HG03025 (cell line): Measurements from ENCODE around the gene SETD7.
"Not testable (repeated sequence)": the region's sequence is repeated elsewhere in the genome, so short reads cannot be mapped to it uniquely, and the experiment has no call there.

Experiments
- ATAC-seq: cut with Tn5 transposase; IDR thresholded peaks from one replicate; pipeline ENCODE4 v1.9.1; 2021; ENCODE audit warnings: mild to moderate bottlenecking, moderate library complexity; ENCODE audit not compliant: unreplicated experiment, low FRiP score

SETD7 gene

GRCh38 chr4:139476363-139476762 lies 79.7 kb downstream of the SETD7 start:
- ATAC-seq = no peak

- ATAC-seq = no peak
Observed at GRCh38 chr4:139472852-139473251, 83.2 kb downstream of the SETD7 start.

- no peak for ATAC-seq
Observed at GRCh38 chr4:139470997-139471665, 84.9 kb downstream of the SETD7 start.

GRCh38 chr4:139470295-139470694 lies 85.7 kb downstream of the SETD7 start:
- no peak for ATAC-seq

- no peak for ATAC-seq
Observed at GRCh38 chr4:139469869-139470268, 86.2 kb downstream of the SETD7 start.

- ATAC-seq = no peak
Observed at GRCh38 chr4:139469216-139469615, 86.8 kb downstream of the SETD7 start.

GRCh38 chr4:139468756-139469155 lies 87.3 kb downstream of the SETD7 start:
- not testable (repeated sequence) for ATAC-seq

GRCh38 chr4:139465922-139466321 lies 90.1 kb downstream of the SETD7 start:
- ATAC-seq = no peak

GRCh38 chr4:139464512-139464911 lies 91.5 kb downstream of the SETD7 start:
- not testable (repeated sequence) for ATAC-seq

- no peak for ATAC-seq
Observed at GRCh38 chr4:139461022-139461628, 94.9 kb downstream of the SETD7 start.

GRCh38 chr4:139460565-139460964 lies 95.5 kb downstream of the SETD7 start:
- no peak for ATAC-seq

- no peak for ATAC-seq
Observed at GRCh38 chr4:139458999-139459398, 97.0 kb downstream of the SETD7 start.

- ATAC-seq = no peak
Observed at GRCh38 chr4:139458543-139458942, 97.5 kb downstream of the SETD7 start.

- ATAC-seq = no peak
Observed at GRCh38 chr4:139457318-139457717, 98.7 kb downstream of the SETD7 start.

- no peak for ATAC-seq
Observed at GRCh38 chr4:139455126-139455538, 100.9 kb downstream of the SETD7 start.

GRCh38 chr4:139454111-139455045 lies 101.6 kb downstream of the SETD7 start, which contains the start of gene RAB33B:
RAB33B (plus strand) TSS chr4:139454121; CDS start chr4:139454196, 75 bp downstream.
- ATAC-seq = no peak

GRCh38 chr4:139453371-139454110 lies 102.5 kb downstream of the SETD7 start:
- ATAC-seq = peak; percentile 88

- ATAC-seq = peak; percentile 51
Observed at GRCh38 chr4:139453041-139453370, 103.0 kb downstream of the SETD7 start.

GRCh38 chr4:139451997-139452396 lies 104.0 kb downstream of the SETD7 start:
- no peak for ATAC-seq

- no peak for ATAC-seq
Observed at GRCh38 chr4:139450586-139450985, 105.4 kb downstream of the SETD7 start.

- not testable (repeated sequence) for ATAC-seq
Observed at GRCh38 chr4:139447078-139447477, 108.9 kb downstream of the SETD7 start.
